ENCODE measurements around the gene ANTXR1. TPM values are rescaled to one million over a fixed set of nuclear protein-coding genes. Genes with fewer than 3 reads are reported as not detected.

ANTXR1 gene
- total RNA-seq, 2 donors from 2014 or later: 48.3 to 54.5 TPM

DNA sequence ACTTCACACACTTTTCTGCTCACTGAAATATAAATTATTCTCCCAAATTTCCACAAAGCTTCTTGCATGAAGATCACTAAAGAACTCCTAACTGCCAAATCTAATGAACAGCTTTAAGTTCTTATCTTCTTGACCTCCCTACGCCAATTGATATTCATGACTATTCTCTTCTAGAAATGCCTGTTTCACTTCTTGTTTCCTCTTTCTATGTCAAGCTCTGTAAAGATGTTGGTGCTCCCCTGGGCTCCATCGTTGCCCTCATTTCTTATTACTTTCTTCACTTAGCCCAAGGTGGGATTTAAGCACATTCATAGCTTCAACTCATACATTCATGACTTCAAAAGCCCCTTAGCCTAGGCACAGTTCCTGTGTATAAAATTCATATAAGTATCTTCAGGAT, 9.2 kb upstream of the ANTXR1 start:
- Mint-ChIP-seq H3K27ac (no peak overlapping the region), H3K36me3 (ENCODE audit: low read depth) (no peaks in the 10 kb centered on the region), H3K27me3 (ENCODE audit: insufficient read depth) (peaks cover 20% of the 10 kb centered on the region), H3K4me1 (no peaks in the 10 kb centered on the region), H3K9me3 (peaks cover 30% of the 10 kb centered on the region), H3K4me3 (no peak overlapping the region)
- Histone ChIP-seq H3K36me3 (ENCODE audit: control insufficient read depth, insufficient read depth, low read length) (no peaks in the 10 kb centered on the region), H3K4me3 (ENCODE audit: low read length) (no peak overlapping the region), H3K9ac (ENCODE audit: extremely low read depth, low read length, poor library complexity, severe bottlenecking) (no peak overlapping the region), H3K27ac (ENCODE audit: low read depth, low read length) (no peak overlapping the region), H3K27me3 (ENCODE audit: control insufficient read depth, insufficient read depth, low read length, poor library complexity, severe bottlenecking) (no peaks in the 10 kb centered on the region), H3K9me3 (ENCODE audit: control insufficient read depth, low read length) (peaks cover 34% of the 10 kb centered on the region), H3K4me1 (ENCODE audit: control insufficient read depth, insufficient read depth, low read length) (no peaks in the 10 kb centered on the region)
- no peak for DNase-seq
- TF ChIP-seq, protein P1, sequence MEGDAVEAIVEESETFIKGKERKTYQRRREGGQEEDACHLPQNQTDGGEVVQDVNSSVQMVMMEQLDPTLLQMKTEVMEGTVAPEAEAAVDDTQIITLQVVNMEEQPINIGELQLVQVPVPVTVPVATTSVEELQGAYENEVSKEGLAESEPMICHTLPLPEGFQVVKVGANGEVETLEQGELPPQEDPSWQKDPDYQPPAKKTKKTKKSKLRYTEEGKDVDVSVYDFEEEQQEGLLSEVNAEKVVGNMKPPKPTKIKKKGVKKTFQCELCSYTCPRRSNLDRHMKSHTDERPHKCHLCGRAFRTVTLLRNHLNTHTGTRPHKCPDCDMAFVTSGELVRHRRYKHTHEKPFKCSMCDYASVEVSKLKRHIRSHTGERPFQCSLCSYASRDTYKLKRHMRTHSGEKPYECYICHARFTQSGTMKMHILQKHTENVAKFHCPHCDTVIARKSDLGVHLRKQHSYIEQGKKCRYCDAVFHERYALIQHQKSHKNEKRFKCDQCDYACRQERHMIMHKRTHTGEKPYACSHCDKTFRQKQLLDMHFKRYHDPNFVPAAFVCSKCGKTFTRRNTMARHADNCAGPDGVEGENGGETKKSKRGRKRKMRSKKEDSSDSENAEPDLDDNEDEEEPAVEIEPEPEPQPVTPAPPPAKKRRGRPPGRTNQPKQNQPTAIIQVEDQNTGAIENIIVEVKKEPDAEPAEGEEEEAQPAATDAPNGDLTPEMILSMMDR (conservative IDR thresholded peaks at IDR 0.05): no peak
- WGBS, 2 experiments (ENCODE audit: insufficient coverage in 1 of 2, insufficient read length in 1 of 2): 89 to 95% methylated on average over 2 of the region's 2 CpGs

DNA sequence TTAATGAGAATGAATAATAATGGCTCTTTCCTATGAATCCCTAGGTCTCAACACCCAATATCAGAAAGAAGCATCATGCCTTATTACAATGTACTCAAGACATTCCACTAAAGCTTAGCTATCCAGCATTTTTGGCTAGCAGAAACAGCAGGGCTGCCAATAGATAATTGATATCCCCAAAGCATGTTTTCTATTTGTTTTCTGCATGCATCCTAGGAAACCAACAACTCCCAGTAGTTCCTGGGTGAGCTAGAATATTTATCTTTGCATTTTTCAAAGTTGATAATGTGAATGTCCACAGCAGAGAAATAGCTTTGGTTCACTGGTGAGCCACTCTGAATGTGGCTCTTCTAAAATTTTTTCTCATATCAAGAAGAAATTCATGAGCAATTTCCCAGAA, 5.8 kb upstream of the ANTXR1 start:
- no peaks in the 10 kb centered on the region for H3K36me3 Mint-ChIP-seq (ENCODE audit: low read depth)

GRCh38 chr2:69007603-69008002, 5.4 kb upstream of the ANTXR1 start:
- TF ChIP-seq, protein P1 (conservative IDR thresholded peaks at IDR 0.05): no peak

More for the DNA sequence above, 5.8 kb upstream of the ANTXR1 start:
- no peaks in the 10 kb centered on the region for H3K4me1 ChIP-seq (ENCODE audit: control insufficient read depth, insufficient read depth, low read length)
- peaks cover 32% of the 10 kb centered on the region for H3K27me3 Mint-ChIP-seq (ENCODE audit: insufficient read depth)
- peaks cover 5% of the 10 kb centered on the region for H3K4me1 Mint-ChIP-seq
- no peak for DNase-seq
- no peak overlapping the region for H3K9ac ChIP-seq (ENCODE audit: extremely low read depth, low read length, poor library complexity, severe bottlenecking)
- no peaks in the 10 kb centered on the region for H3K36me3 ChIP-seq (ENCODE audit: control insufficient read depth, insufficient read depth, low read length)
- H3K27me3 ChIP-seq (ENCODE audit: control insufficient read depth, insufficient read depth, low read length, poor library complexity, severe bottlenecking): no peaks in the 10 kb centered on the region
- H3K27ac Mint-ChIP-seq: no peak overlapping the region
- H3K4me3 Mint-ChIP-seq: no peak overlapping the region
- H3K4me3 ChIP-seq (ENCODE audit: low read length): no peak overlapping the region
- H3K9me3 ChIP-seq (ENCODE audit: control insufficient read depth, low read length): peaks cover 14% of the 10 kb centered on the region
- TF ChIP-seq, protein P1 (conservative IDR thresholded peaks at IDR 0.05): no peak
- H3K27ac ChIP-seq (ENCODE audit: low read depth, low read length): no peak overlapping the region
- peaks cover 6% of the 10 kb centered on the region for H3K9me3 Mint-ChIP-seq

More at GRCh38 chr2:69007603-69008002, 5.4 kb upstream of the ANTXR1 start:
- no peak overlapping the region for H3K27ac ChIP-seq (ENCODE audit: low read depth, low read length)
- H3K9ac ChIP-seq (ENCODE audit: extremely low read depth, low read length, poor library complexity, severe bottlenecking): no peak overlapping the region
- Mint-ChIP-seq H3K9me3 (peaks cover 1% of the 10 kb centered on the region), H3K36me3 (ENCODE audit: low read depth) (no peaks in the 10 kb centered on the region), H3K4me1 (peaks cover 5% of the 10 kb centered on the region), H3K27me3 (ENCODE audit: insufficient read depth) (peaks cover 30% of the 10 kb centered on the region), H3K4me3 (no peak overlapping the region), H3K27ac (no peak overlapping the region)
- H3K27me3 ChIP-seq (ENCODE audit: control insufficient read depth, insufficient read depth, low read length, poor library complexity, severe bottlenecking): no peaks in the 10 kb centered on the region
- DNase-seq: no peak
- no peaks in the 10 kb centered on the region for H3K36me3 ChIP-seq (ENCODE audit: control insufficient read depth, insufficient read depth, low read length)
- no peak overlapping the region for H3K4me3 ChIP-seq (ENCODE audit: low read length)
- peaks cover 9% of the 10 kb centered on the region for H3K9me3 ChIP-seq (ENCODE audit: control insufficient read depth, low read length)
- no peaks in the 10 kb centered on the region for H3K4me1 ChIP-seq (ENCODE audit: control insufficient read depth, insufficient read depth, low read length)
